Keratinocyte (primary cell): ENCODE measurements around the gene ZNF329. TPM values are rescaled to one million over a fixed set of nuclear protein-coding genes. Genes with fewer than 3 reads are reported as not detected.

Source experiments
- DNase-seq: peaks from one replicate; pipeline ENCODE4 v3.0.0-alpha.2; 2011; ENCODE audit warnings: low read depth, missing footprints, low spot score
- FAIRE-seq: peaks from 2 replicates; lab custom pipeline; 2011; peaks lifted over from hg19 to GRCh38; lab: Jason Lieb, UNC
- H2AFZ ChIP-seq: 2 replicates; pipeline ENCODE4 v1.6.0; 2012; ENCODE audit warnings: low read length, control low read depth, inconsistent platforms; ENCODE audit not compliant: control insufficient read depth
- H3K27ac ChIP-seq: 2 replicates; pipeline ENCODE4 v1.5.1; 2011; ENCODE audit warnings: low read length; ENCODE audit not compliant: control insufficient read depth, insufficient read depth
- H3K27me3 ChIP-seq: 3 replicates; pipeline ENCODE4 v1.6.0; 2011; ENCODE audit warnings: low read length; ENCODE audit not compliant: control insufficient read depth, insufficient read depth; ENCODE audit errors: extremely low read depth
- H3K36me3 ChIP-seq, 2 experiments: 2 replicates in 1 of 2; 3 replicates in 1 of 2; pipeline ENCODE4 v1.5.1; 2011; ENCODE audit warnings: low read length in 2 of 2, mild to moderate bottlenecking in 1 of 2; ENCODE audit not compliant: control insufficient read depth in 2 of 2, insufficient read depth in 2 of 2; ENCODE audit errors: extremely low read depth in 1 of 2
- H3K4me1 ChIP-seq: 3 replicates; pipeline ENCODE4 v1.5.1; 2011; ENCODE audit warnings: low read length; ENCODE audit not compliant: control insufficient read depth, insufficient read depth; ENCODE audit errors: extremely low read depth
- H3K4me2 ChIP-seq: 3 replicates; pipeline ENCODE4 v1.6.0; 2011; ENCODE audit warnings: low read depth, low read length; ENCODE audit not compliant: control insufficient read depth, insufficient read depth; ENCODE audit errors: extremely low read depth
- H3K4me3 ChIP-seq, 3 experiments: fragments of 200-600 bp in 1 of 3; sonication (generic) in 1 of 3; 2 replicates in 2 of 3; 3 replicates in 1 of 3; pipeline ENCODE4 v1.5.1; 2011 to 2016; ENCODE audit warnings: low read length in 3 of 3, mild to moderate bottlenecking in 3 of 3, control low read depth in 2 of 3, inconsistent platforms in 1 of 3, low read depth in 1 of 3, mixed read lengths in 1 of 3, mixed run types in 1 of 3, moderate library complexity in 1 of 3; ENCODE audit not compliant: control insufficient read depth in 2 of 3, insufficient read depth in 2 of 3; ENCODE audit errors: extremely low read depth in 1 of 3
- H3K79me2 ChIP-seq: 2 replicates; pipeline ENCODE4 v1.6.0; 2012; ENCODE audit warnings: low read length; ENCODE audit not compliant: control insufficient read depth, insufficient read depth
- H3K9ac ChIP-seq: 3 replicates; pipeline ENCODE4 v1.6.0; 2011; ENCODE audit warnings: low read length; ENCODE audit not compliant: control insufficient read depth, insufficient read depth; ENCODE audit errors: extremely low read depth
- H3K9me1 ChIP-seq: 3 replicates; pipeline ENCODE4 v1.6.0; 2011; ENCODE audit warnings: low read length; ENCODE audit not compliant: control insufficient read depth, insufficient read depth; ENCODE audit errors: extremely low read depth
- H3K9me3 ChIP-seq: 2 replicates; pipeline ENCODE4 v1.5.1; 2012; ENCODE audit warnings: low read depth, low read length; ENCODE audit not compliant: control insufficient read depth
- H4K20me1 ChIP-seq: 3 replicates; pipeline ENCODE4 v1.6.0; 2011; ENCODE audit warnings: low read length; ENCODE audit not compliant: control insufficient read depth, insufficient read depth; ENCODE audit errors: extremely low read depth
- EZH2 ChIP-seq: IDR thresholded peaks from one replicate; pipeline ENCODE4 v1.6.1; 2012; ENCODE audit warnings: inconsistent platforms, mild to moderate bottlenecking, low read length, moderate library complexity
- dilution Hi-C: fragments of 300-500 bp; cut with MboI; formaldehyde crosslinking; loops from one replicate; pipeline ENCODE4 v1.7.0; 2020; ENCODE audit warnings: low sequenced_read_pairs; ENCODE audit not compliant: extremely low pct_ligation_motif_present
- polyA plus RNA-seq, 5 experiments: library from polyadenylated mRNA; depleted of rRNA in 3 of 5; stranded (reverse) in 3 of 5; stranded (forward) in 1 of 5; unstranded in 1 of 5; fragments of >200 nt; gene quantifications; 1 replicate in 1 of 5; 2 replicates in 3 of 5; 3 replicates in 1 of 5; pipeline versions ENCODE4 v1.2.1 to v1.2.3, GENCODE V29; 2011 to 2012; ENCODE audit warnings: missing spikeins in 2 of 5, low read depth in 1 of 5, low replicate concordance in 1 of 5
- TF ChIP-seq, protein P1 (sequence below), 3 experiments: IDR thresholded peaks in 1 of 3; conservative IDR thresholded peaks in 1 of 3; optimal IDR thresholded peaks in 1 of 3; 2 replicates in 2 of 3; 3 replicates in 1 of 3; pipeline versions ENCODE3 to v1.5.1; 2011; ENCODE audit warnings: low read length in 3 of 3, mild to moderate bottlenecking in 3 of 3, moderate library complexity in 2 of 3, control low read depth in 1 of 3, inconsistent platforms in 1 of 3; ENCODE audit not compliant: insufficient read depth in 2 of 3; ENCODE audit errors: extremely low read depth in 1 of 3

Gene ZNF329
- polyA plus RNA-seq, 1 donor (not counting 4 experiments of a cell fraction or from before 2014, with no cell fraction given): 8.5 TPM

DNA sequence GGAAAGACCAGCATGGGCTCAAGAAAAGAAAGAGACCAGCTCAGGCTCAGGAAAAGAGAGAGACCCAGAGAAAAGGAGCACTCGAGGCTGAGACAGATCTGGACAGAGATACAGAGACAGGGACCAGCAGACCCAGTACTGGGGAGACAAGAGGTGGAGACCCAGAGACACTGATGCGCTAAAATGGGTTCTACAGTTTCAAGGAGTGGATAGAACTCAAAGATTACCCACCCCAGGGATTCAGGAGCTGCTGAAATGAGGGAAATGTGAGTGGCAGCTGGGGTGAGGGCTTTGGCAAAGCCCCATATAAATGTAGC lies 51.9 kb downstream of the ZNF329 start:
- H3K4me2 ChIP-seq: peak overlapping the region; percentile 98
- H3K36me3 ChIP-seq: peaks cover 0 to 2% of the 10 kb centered on the region in 2 experiments
- no peaks in the 10 kb centered on the region for H3K27me3 ChIP-seq
- no peak for TF ChIP-seq EZH2
- TF ChIP-seq, protein P1, sequence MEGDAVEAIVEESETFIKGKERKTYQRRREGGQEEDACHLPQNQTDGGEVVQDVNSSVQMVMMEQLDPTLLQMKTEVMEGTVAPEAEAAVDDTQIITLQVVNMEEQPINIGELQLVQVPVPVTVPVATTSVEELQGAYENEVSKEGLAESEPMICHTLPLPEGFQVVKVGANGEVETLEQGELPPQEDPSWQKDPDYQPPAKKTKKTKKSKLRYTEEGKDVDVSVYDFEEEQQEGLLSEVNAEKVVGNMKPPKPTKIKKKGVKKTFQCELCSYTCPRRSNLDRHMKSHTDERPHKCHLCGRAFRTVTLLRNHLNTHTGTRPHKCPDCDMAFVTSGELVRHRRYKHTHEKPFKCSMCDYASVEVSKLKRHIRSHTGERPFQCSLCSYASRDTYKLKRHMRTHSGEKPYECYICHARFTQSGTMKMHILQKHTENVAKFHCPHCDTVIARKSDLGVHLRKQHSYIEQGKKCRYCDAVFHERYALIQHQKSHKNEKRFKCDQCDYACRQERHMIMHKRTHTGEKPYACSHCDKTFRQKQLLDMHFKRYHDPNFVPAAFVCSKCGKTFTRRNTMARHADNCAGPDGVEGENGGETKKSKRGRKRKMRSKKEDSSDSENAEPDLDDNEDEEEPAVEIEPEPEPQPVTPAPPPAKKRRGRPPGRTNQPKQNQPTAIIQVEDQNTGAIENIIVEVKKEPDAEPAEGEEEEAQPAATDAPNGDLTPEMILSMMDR (optimal IDR thresholded peaks at IDR 0.05 in 1 of 3, IDR thresholded peaks at IDR 0.05 in 1 of 3, conservative IDR thresholded peaks at IDR 0.05 in 1 of 3; ENCODE audit: extremely low read depth in 1 of 3, insufficient read depth in 2 of 3, low read length in 3 of 3): no peak
- DNase-seq: no peak
- no peaks in the 10 kb centered on the region for H3K9me1 ChIP-seq
- H3K4me3 ChIP-seq: peak overlapping the region; percentile 47 to 100 (median 61)
- dilution Hi-C loops: no loop called here
- H3K4me1 ChIP-seq: peaks cover 3% of the 10 kb centered on the region
- H4K20me1 ChIP-seq: no peaks in the 10 kb centered on the region
- H2AFZ ChIP-seq: peak overlapping the region; percentile 92
- peaks cover 4% of the 10 kb centered on the region for H3K79me2 ChIP-seq
- H3K9me3 ChIP-seq: peaks cover 10% of the 10 kb centered on the region
- peak overlapping the region; percentile 76 for H3K9ac ChIP-seq
- FAIRE-seq: no peak
- H3K27ac ChIP-seq: peak overlapping the region; percentile 80

DNA sequence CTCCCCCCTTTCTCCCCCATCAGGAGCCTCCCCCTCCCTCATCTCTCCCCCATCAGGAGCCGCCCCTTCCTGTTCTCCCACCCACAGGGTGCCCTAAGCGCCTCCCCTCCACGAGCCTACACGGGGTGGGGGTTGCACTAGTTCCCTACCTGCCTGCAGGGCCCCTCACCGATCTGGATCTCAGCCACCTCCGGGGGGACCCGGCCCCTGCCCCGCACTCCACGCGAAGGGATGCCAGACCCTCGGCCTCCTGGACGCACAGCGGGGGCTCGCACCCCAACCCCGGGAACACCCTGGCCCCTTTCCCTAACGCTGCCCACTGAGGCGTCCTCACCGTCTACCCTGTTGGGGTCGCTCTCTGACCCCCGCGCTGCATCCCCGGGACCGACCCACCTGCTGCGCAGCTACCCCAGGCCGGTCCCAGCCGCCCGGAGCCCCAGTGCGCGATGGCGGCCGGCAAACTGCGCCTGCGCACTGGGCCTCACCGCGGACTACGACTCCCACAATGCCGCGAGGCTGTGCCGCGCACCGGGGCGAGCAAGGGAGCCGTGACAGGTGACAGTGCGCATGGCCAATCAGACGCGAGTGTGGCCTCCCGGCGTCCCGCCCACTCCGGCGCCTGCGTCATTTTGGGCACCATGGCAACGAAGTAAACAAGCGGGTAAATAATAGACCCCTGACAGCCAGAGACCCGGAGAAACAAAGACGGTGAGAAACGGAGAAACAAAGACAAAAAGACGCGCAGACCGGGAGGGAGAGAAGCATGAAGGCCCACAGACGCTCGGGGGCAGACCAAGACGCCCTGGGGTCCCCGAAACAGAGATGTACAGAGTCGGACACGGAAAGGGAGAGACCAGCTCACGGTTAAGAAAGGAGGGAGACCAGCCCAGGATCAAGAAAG lies 52.6 kb downstream of the ZNF329 start, which contains the start of gene ZSCAN18:
Gene ZSCAN18, minus strand, starts transcription at position 451 of the 901 bp plus-strand sequence. CDS start 7,964 bp downstream, outside the sequence.
- Histone ChIP-seq H3K4me1 (peaks cover 3% of the 10 kb centered on the region), H2AFZ (peak within 1 kb of the TSS; percentile 92), H3K9ac (peak within 1 kb of the TSS; percentile 76), H3K4me3 (peak within 1 kb of the TSS; percentile 47 to 100 (median 61)), H4K20me1 (no peaks in the 10 kb centered on the region), H3K9me3 (peaks cover 8% of the 10 kb centered on the region), H3K36me3 (peaks cover 0 to 2% of the 10 kb centered on the region in 2 experiments), H3K27me3 (no peaks in the 10 kb centered on the region), H3K4me2 (peak within 1 kb of the TSS; percentile 98), H3K9me1 (no peaks in the 10 kb centered on the region), H3K27ac (peak within 1 kb of the TSS; percentile 80), H3K79me2 (peaks cover 4% of the 10 kb centered on the region)
- TF ChIP-seq EZH2: no peak
- TF ChIP-seq, protein P1 (optimal IDR thresholded peaks at IDR 0.05 in 1 of 3, IDR thresholded peaks at IDR 0.05 in 1 of 3, conservative IDR thresholded peaks at IDR 0.05 in 1 of 3; ENCODE audit: extremely low read depth in 1 of 3, insufficient read depth in 2 of 3, low read length in 3 of 3): no peak
- DNase-seq (peak; percentile 52), FAIRE-seq (peak; percentile 69)
- dilution Hi-C loops: no loop called here
